HAP-1 (cell line): ENCODE measurements around the gene FAM219B.

Experiments used
- DNase-seq, 2 experiments: peaks; one replicate each; pipeline ENCODE4 v3.0.0-alpha.2; 2016 to 2020; ENCODE audit warnings: low spot score in 2 of 2
- H3K27me3 ChIP-seq: fragments of 250-450 bp; sonication (Bioruptor Pico); 2 replicates; pipeline ENCODE4 v1.5.1; 2020; ENCODE audit warnings: low read depth, mild to moderate bottlenecking, moderate library complexity
- H3K36me3 ChIP-seq: fragments of 250-450 bp; sonication (Bioruptor Pico); replicated peaks from 2 replicates; pipeline ENCODE4 v1.5.1; 2020; ENCODE audit warnings: mild to moderate bottlenecking
- H3K4me1 ChIP-seq: fragments of 250-450 bp; sonication (Bioruptor Pico); 2 replicates; pipeline ENCODE4 v1.5.1; 2020; ENCODE audit warnings: mild to moderate bottlenecking
- H3K4me3 ChIP-seq: fragments of 250-450 bp; sonication (Bioruptor Pico); 2 replicates; pipeline ENCODE4 v1.5.1; 2020; ENCODE audit warnings: mild to moderate bottlenecking, moderate library complexity
- H3K9me3 ChIP-seq: fragments of 250-450 bp; sonication (Bioruptor Pico); 2 replicates; pipeline ENCODE4 v1.5.1; 2020; ENCODE audit warnings: mild to moderate bottlenecking, moderate library complexity
- in situ Hi-C: fragments of 300-500 bp; cut with MboI; formaldehyde crosslinking; loops from 3 replicates; pipeline ENCODE4 v1.14.3; 2020; ENCODE audit warnings: low sequenced_read_pairs, inconsistent platforms, mixed read lengths

Gene FAM219B

GRCh38 chr15:74863239-74864056, 43.2 kb downstream of the FAM219B start:
- in situ Hi-C loops, result no loop called here
- peaks cover 18% of the 10 kb centered on the region for H3K36me3 ChIP-seq
- peaks cover 2% of the 10 kb centered on the region; the same call in 1 of the 2 replicates for H3K9me3 ChIP-seq
- H3K4me3 ChIP-seq, result no peak overlapping the region
- DNase-seq, result no peak
- H3K4me1 ChIP-seq, result no peaks in the 10 kb centered on the region
- no peaks in the 10 kb centered on the region for H3K27me3 ChIP-seq

GRCh38 chr15:74858369-74858740, 48.3 kb downstream of the FAM219B start:
- in situ Hi-C loops, result no loop called here
- H3K4me3 ChIP-seq, result no peak overlapping the region
- H3K4me1 ChIP-seq, result no peaks in the 10 kb centered on the region
- H3K36me3 ChIP-seq, result peaks cover 17% of the 10 kb centered on the region
- H3K27me3 ChIP-seq, result no peaks in the 10 kb centered on the region
- no peak for DNase-seq
- H3K9me3 ChIP-seq, result no peaks in the 10 kb centered on the region

- Histone ChIP-seq H3K4me1 (no peaks in the 10 kb centered on the region), H3K4me3 (no peak overlapping the region), H3K9me3 (no peaks in the 10 kb centered on the region), H3K36me3 (peaks cover 22% of the 10 kb centered on the region), H3K27me3 (no peaks in the 10 kb centered on the region)
- in situ Hi-C loops, result no loop called here
- DNase-seq, result no peak
Observed at GRCh38 chr15:74857671-74858368, 48.8 kb downstream of the FAM219B start.

GRCh38 chr15:74857082-74857655, 49.5 kb downstream of the FAM219B start:
- H3K36me3 ChIP-seq, result peaks cover 28% of the 10 kb centered on the region
- no peak for DNase-seq
- in situ Hi-C loops, result no loop called here
- no peaks in the 10 kb centered on the region for H3K27me3 ChIP-seq
- H3K9me3 ChIP-seq, result no peaks in the 10 kb centered on the region
- no peaks in the 10 kb centered on the region for H3K4me1 ChIP-seq
- no peak overlapping the region for H3K4me3 ChIP-seq

- Histone ChIP-seq H3K27me3 (no peaks in the 10 kb centered on the region), H3K9me3 (no peaks in the 10 kb centered on the region), H3K4me1 (no peaks in the 10 kb centered on the region), H3K4me3 (no peak overlapping the region), H3K36me3 (peaks cover 35% of the 10 kb centered on the region)
- in situ Hi-C loops, result no loop called here
- no peak for DNase-seq
Observed at GRCh38 chr15:74856537-74856936, 50.1 kb downstream of the FAM219B start.

GRCh38 chr15:74855857-74856256, 50.8 kb downstream of the FAM219B start:
- H3K36me3 ChIP-seq, result peaks cover 42% of the 10 kb centered on the region
- no peak for DNase-seq
- no peaks in the 10 kb centered on the region for H3K4me1 ChIP-seq
- in situ Hi-C loops, result no loop called here
- no peaks in the 10 kb centered on the region for H3K9me3 ChIP-seq
- no peaks in the 10 kb centered on the region for H3K27me3 ChIP-seq
- no peak overlapping the region for H3K4me3 ChIP-seq

- Histone ChIP-seq H3K36me3 (peaks cover 55% of the 10 kb centered on the region), H3K9me3 (no peaks in the 10 kb centered on the region), H3K4me1 (no peaks in the 10 kb centered on the region), H3K27me3 (no peaks in the 10 kb centered on the region), H3K4me3 (no peak overlapping the region)
- in situ Hi-C loops, result no loop called here
- no peak for DNase-seq
Observed at GRCh38 chr15:74854453-74855022, 52.1 kb downstream of the FAM219B start.

- peaks cover 74% of the 10 kb centered on the region for H3K36me3 ChIP-seq
- no peaks in the 10 kb centered on the region for H3K4me1 ChIP-seq
- DNase-seq, result no peak
- in situ Hi-C loops, result no loop called here
- H3K4me3 ChIP-seq, result no peak overlapping the region
- no peaks in the 10 kb centered on the region for H3K27me3 ChIP-seq
- no peaks in the 10 kb centered on the region for H3K9me3 ChIP-seq
Observed at GRCh38 chr15:74851960-74852359, 54.7 kb downstream of the FAM219B start.

- Histone ChIP-seq H3K4me1 (no peaks in the 10 kb centered on the region), H3K27me3 (no peaks in the 10 kb centered on the region), H3K9me3 (no peaks in the 10 kb centered on the region), H3K4me3 (no peak overlapping the region), H3K36me3 (peaks cover 84% of the 10 kb centered on the region)
- no peak for DNase-seq
- in situ Hi-C loops, result no loop called here
Observed at GRCh38 chr15:74850393-74850792, 56.3 kb downstream of the FAM219B start.
